ENCODE data around the gene BNC2. TPM values are rescaled to one million over a fixed set of nuclear protein-coding genes. Genes with fewer than 3 reads are reported as not detected.

BNC2 gene
- total RNA-seq, 1 experiment from 2014 or later, result 43.6 TPM

DNA sequence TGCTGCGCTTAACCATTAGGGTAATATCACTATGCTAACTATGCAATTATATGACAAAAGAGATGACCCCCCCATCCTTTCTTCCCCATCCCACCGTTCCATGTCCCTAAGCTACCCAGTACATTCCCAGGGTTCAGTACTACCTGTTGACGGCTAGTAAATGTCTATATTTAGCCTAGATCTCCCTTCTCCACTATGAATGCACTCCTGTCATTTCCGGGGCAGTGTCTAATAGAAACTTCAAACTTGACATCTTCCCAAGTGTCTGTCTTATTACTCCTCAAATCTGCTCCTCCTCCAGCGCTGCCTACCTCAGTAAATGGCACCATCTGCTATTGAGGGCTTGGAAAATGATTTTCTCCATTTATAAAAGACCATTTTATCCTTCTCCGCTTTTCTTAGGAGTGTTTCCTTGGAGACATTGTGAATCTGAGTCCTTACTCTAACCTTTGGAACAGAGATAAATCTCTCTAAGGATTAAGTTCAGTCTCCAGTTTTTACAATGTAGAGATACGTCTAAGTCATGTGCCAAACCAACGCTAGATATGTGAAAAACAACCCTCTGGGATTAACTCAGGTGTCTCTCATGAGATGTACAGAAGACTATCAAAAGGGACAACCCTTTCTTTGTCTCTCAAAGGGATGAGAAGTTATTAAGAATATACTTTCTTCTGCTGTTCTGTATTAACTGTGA, 114.9 kb downstream of the BNC2 start:
- no peaks in the 10 kb centered on the region for H3K79me1 ChIP-seq (ENCODE audit: insufficient read depth, low read depth, low read length, poor library complexity, severe bottlenecking)
- H3T11ph ChIP-seq (ENCODE audit: low read length), result no peak overlapping the region
- H3K27ac ChIP-seq (ENCODE audit: insufficient read length, low read depth, low read length), result no peak overlapping the region
- Mint-ChIP-seq H3K27ac (peak overlapping the region in 1 of 3 experiments; percentile 17; a peak in 1 of 7 replicates), H3K36me3 (ENCODE audit: insufficient read depth in 1 of 3, low read depth in 3 of 3) (no peaks in the 10 kb centered on the region; a peak in 3 of 7 replicates), H3K27me3 (ENCODE audit: low read depth) (no peaks in the 10 kb centered on the region), H3K9me3 (no peaks in the 10 kb centered on the region; a peak in 1 of 5 replicates), H3K4me3 (no peak overlapping the region), H3K4me1 (peaks cover 23 to 26% of the 10 kb centered on the region in 2 experiments)
- no peak overlapping the region for H2BK15ac ChIP-seq (ENCODE audit: low read depth, low read length)
- H4K8ac ChIP-seq (replicated peaks; ENCODE audit: insufficient read length, low read depth, low read length), result no peak overlapping the region
- no peak overlapping the region for H2AK5ac ChIP-seq (ENCODE audit: insufficient read length, low read length)
- no peak for DNase-seq
- no CpG with 5 or more reads among the region's 8 CpGs for WGBS (ENCODE audit: extremely low coverage, insufficient read length, low lambda C conversion rate)
- no peaks in the 10 kb centered on the region for H3K27me3 ChIP-seq (ENCODE audit: insufficient read depth, low read length)
- H2BK12ac ChIP-seq (ENCODE audit: insufficient read length, low read depth, low read length), result no peak overlapping the region
- H4K5ac ChIP-seq (ENCODE audit: insufficient read length, low read depth, low read length), result no peak overlapping the region
- H4K91ac ChIP-seq (ENCODE audit: insufficient read length, low read depth, low read length), result no peak overlapping the region
- no peak overlapping the region for H3K23ac ChIP-seq (ENCODE audit: insufficient read length, low read depth, low read length)
- H3K18ac ChIP-seq (ENCODE audit: insufficient read length, low read depth, low read length), result no peak overlapping the region
- H2BK120ac ChIP-seq (ENCODE audit: low read depth, low read length, poor library complexity, severe bottlenecking), result no peak overlapping the region
- TF ChIP-seq, protein P1, sequence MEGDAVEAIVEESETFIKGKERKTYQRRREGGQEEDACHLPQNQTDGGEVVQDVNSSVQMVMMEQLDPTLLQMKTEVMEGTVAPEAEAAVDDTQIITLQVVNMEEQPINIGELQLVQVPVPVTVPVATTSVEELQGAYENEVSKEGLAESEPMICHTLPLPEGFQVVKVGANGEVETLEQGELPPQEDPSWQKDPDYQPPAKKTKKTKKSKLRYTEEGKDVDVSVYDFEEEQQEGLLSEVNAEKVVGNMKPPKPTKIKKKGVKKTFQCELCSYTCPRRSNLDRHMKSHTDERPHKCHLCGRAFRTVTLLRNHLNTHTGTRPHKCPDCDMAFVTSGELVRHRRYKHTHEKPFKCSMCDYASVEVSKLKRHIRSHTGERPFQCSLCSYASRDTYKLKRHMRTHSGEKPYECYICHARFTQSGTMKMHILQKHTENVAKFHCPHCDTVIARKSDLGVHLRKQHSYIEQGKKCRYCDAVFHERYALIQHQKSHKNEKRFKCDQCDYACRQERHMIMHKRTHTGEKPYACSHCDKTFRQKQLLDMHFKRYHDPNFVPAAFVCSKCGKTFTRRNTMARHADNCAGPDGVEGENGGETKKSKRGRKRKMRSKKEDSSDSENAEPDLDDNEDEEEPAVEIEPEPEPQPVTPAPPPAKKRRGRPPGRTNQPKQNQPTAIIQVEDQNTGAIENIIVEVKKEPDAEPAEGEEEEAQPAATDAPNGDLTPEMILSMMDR (conservative IDR thresholded peaks at IDR 0.05), result no peak
- H3K23me2 ChIP-seq (ENCODE audit: insufficient read length, low read depth, low read length, poor library complexity, severe bottlenecking), result no peaks in the 10 kb centered on the region
- H3K4ac ChIP-seq (ENCODE audit: low read depth, low read length), result no peak overlapping the region
- no peaks in the 10 kb centered on the region for H4K20me1 ChIP-seq (ENCODE audit: control insufficient read depth, insufficient read depth, insufficient read length)
- H3K79me2 ChIP-seq (ENCODE audit: insufficient read depth, low read length), result no peaks in the 10 kb centered on the region
- no peak overlapping the region for H3K14ac ChIP-seq (ENCODE audit: insufficient read depth, low read length)
- no peak overlapping the region for H3K4me2 ChIP-seq (ENCODE audit: insufficient read depth, insufficient read length, low read length)
- no peak overlapping the region for H3K56ac ChIP-seq (ENCODE audit: insufficient read length, low read depth, low read length)
- no peak overlapping the region for H2BK20ac ChIP-seq (ENCODE audit: low read depth, low read length, poor library complexity, severe bottlenecking)
- no peak overlapping the region for H3K9ac ChIP-seq (ENCODE audit: extremely low read depth, insufficient read length, low read length)
- no peaks in the 10 kb centered on the region for H3K9me3 ChIP-seq (ENCODE audit: control insufficient read depth, low read depth, low read length)
- H2BK5ac ChIP-seq (ENCODE audit: insufficient read length, low read length), result no peak overlapping the region
- H3K4me1 ChIP-seq (ENCODE audit: insufficient read depth, low read length), result no peaks in the 10 kb centered on the region; the same call in 1 of the 2 replicates
- H2AFZ ChIP-seq (ENCODE audit: low read length), result no peak overlapping the region

All from H9 (cell line).